ENCODE data around the gene GRB10.
A peak's percentile ranks its signal among the peaks of the same experiment; 100 is the strongest.

The GRB10 gene

DNA sequence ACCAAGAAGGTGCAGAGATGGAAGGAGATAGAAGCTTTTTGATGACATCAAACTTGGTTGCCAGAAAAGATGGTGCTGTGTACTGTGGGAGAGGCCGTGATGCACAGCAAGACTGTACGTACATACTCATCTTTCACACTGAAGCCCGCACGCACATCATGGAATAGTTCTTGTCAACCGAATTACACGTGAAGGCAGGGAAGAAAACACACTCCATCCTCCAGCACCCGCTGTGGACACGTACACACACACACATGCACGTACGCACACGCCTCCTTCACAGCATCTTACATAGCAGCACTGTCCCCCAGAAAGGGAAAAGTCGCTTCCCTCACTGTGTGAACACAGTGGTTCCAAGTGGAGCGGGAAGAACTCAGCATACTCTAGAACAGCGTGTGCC lies 163.0 kb downstream of the GRB10 start:
- no peaks in the 10 kb centered on the region for H3K36me3 ChIP-seq (ENCODE audit: control insufficient read depth, insufficient read depth, low read length)
- H3K4me1 ChIP-seq = peaks cover 9% of the 10 kb centered on the region
- H3K27ac ChIP-seq = no peak overlapping the region
- no peaks in the 10 kb centered on the region for H3K9me3 ChIP-seq (ENCODE audit: control insufficient read depth, low read length)
- TF ChIP-seq, protein P1, sequence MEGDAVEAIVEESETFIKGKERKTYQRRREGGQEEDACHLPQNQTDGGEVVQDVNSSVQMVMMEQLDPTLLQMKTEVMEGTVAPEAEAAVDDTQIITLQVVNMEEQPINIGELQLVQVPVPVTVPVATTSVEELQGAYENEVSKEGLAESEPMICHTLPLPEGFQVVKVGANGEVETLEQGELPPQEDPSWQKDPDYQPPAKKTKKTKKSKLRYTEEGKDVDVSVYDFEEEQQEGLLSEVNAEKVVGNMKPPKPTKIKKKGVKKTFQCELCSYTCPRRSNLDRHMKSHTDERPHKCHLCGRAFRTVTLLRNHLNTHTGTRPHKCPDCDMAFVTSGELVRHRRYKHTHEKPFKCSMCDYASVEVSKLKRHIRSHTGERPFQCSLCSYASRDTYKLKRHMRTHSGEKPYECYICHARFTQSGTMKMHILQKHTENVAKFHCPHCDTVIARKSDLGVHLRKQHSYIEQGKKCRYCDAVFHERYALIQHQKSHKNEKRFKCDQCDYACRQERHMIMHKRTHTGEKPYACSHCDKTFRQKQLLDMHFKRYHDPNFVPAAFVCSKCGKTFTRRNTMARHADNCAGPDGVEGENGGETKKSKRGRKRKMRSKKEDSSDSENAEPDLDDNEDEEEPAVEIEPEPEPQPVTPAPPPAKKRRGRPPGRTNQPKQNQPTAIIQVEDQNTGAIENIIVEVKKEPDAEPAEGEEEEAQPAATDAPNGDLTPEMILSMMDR (IDR thresholded peaks at IDR 0.05) = no peak
- no peak overlapping the region for H3K9ac ChIP-seq
- H2AFZ ChIP-seq = no peak overlapping the region
- no peak overlapping the region for H3K4me2 ChIP-seq (ENCODE audit: low read length)
- no peak overlapping the region for H3K4me3 ChIP-seq (ENCODE audit: low read depth, low read length)
- H3K79me2 ChIP-seq = no peaks in the 10 kb centered on the region
- no peaks in the 10 kb centered on the region for H3K27me3 ChIP-seq (ENCODE audit: control insufficient read depth, insufficient read depth, low read length)

DNA sequence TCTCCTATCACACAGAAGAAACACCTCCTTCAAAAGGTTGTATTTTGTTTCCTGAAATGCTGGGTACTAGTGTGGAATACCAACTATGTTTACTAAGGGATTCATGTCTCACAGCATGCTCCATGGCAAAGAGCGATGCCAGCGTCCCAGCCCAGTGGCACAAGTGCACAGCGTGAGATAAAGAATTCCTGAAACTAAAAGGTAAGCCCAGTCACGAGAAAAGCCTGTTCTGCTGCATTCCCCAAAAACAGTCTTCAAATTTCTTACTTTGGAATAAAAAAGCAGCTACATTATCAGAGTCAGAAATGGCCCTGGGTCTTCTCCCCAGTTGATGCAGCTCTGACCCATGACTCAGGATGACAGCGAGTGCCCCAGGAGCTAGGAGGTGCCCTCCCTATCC lies 164.4 kb downstream of the GRB10 start:
- Histone ChIP-seq H3K4me3 (ENCODE audit: low read depth, low read length) (no peak overlapping the region), H3K36me3 (ENCODE audit: control insufficient read depth, insufficient read depth, low read length) (no peaks in the 10 kb centered on the region), H3K79me2 (no peaks in the 10 kb centered on the region), H3K4me2 (ENCODE audit: low read length) (no peak overlapping the region), H3K27ac (peak overlapping the region; percentile 19), H3K4me1 (peaks cover 9% of the 10 kb centered on the region), H3K27me3 (ENCODE audit: control insufficient read depth, insufficient read depth, low read length) (no peaks in the 10 kb centered on the region), H3K9ac (no peak overlapping the region), H2AFZ (peak overlapping the region; percentile 39), H3K9me3 (ENCODE audit: control insufficient read depth, low read length) (no peaks in the 10 kb centered on the region)
- TF ChIP-seq, protein P1 (IDR thresholded peaks at IDR 0.05) = no peak

DNA sequence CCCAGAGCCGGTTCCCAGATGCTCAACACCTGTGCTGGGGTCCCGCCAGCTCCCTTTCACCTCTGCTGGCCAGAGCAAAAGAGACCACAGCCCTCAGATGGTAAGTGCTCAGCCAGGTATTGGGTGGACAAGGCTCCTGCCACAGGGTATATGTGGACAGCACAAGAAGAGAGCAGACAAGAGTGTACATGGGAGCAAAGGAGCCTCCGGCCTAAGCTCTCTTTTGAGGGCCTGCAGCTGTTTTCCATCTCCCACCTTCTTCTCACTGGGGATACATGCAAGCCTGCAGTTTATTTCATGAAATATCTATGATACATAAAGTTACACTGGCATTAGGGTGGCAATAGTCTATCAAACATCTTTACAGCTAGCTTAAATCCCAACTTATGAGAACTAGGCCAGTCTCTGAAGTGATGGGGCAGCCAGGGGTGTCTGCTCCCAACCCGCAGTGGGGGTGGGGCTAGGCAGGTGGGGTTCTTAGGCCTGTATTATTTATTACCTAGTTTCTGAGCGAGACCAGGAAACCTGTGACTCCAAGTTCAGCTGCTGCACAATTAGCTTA lies 167.1 kb downstream of the GRB10 start:
- H3K27ac ChIP-seq = no peak overlapping the region

GRCh38 chr7:50614721-50615518 lies 167.8 kb downstream of the GRB10 start:
- Histone ChIP-seq H3K36me3 (ENCODE audit: control insufficient read depth, insufficient read depth, low read length) (no peaks in the 10 kb centered on the region), H3K27ac (no peak overlapping the region), H2AFZ (no peak overlapping the region), H3K4me1 (peaks cover 9% of the 10 kb centered on the region), H3K4me3 (ENCODE audit: low read depth, low read length) (no peak overlapping the region), H3K27me3 (ENCODE audit: control insufficient read depth, insufficient read depth, low read length) (no peaks in the 10 kb centered on the region), H3K4me2 (ENCODE audit: low read length) (no peak overlapping the region), H3K9me3 (ENCODE audit: control insufficient read depth, low read length) (no peaks in the 10 kb centered on the region), H3K9ac (no peak overlapping the region), H3K79me2 (no peaks in the 10 kb centered on the region)
- TF ChIP-seq, protein P1 (IDR thresholded peaks at IDR 0.05) = no peak

More for the DNA sequence above, 167.1 kb downstream of the GRB10 start:
- H3K9me3 ChIP-seq (ENCODE audit: control insufficient read depth, low read length) = no peaks in the 10 kb centered on the region
- H3K36me3 ChIP-seq (ENCODE audit: control insufficient read depth, insufficient read depth, low read length) = no peaks in the 10 kb centered on the region
- no peaks in the 10 kb centered on the region for H3K79me2 ChIP-seq
- H3K4me3 ChIP-seq (ENCODE audit: low read depth, low read length) = no peak overlapping the region
- peaks cover 9% of the 10 kb centered on the region for H3K4me1 ChIP-seq
- H3K4me2 ChIP-seq (ENCODE audit: low read length) = no peak overlapping the region
- H2AFZ ChIP-seq = no peak overlapping the region
- no peaks in the 10 kb centered on the region for H3K27me3 ChIP-seq (ENCODE audit: control insufficient read depth, insufficient read depth, low read length)
- H3K9ac ChIP-seq = no peak overlapping the region
- TF ChIP-seq, protein P1 (IDR thresholded peaks at IDR 0.05) = no peak
